ENCODE results near the gene CEP131.
A peak's percentile ranks its signal among the peaks of the same experiment; 100 is the strongest.

Gene CEP131

GRCh38 chr17:81238815-81239713, 16.3 kb upstream of the CEP131 start, which contains the start of the genes NDUFAF8 and TEPSIN:
NDUFAF8 (plus strand) TSS chr17:81239318; CDS start chr17:81239364, 46 bp downstream.
TEPSIN (minus strand) TSS chr17:81239055; CDS start chr17:81239033, 22 bp downstream.
- Histone ChIP-seq H3K79me2 (ENCODE audit: low read length) (peaks cover 69% of the 10 kb centered on the region), H2AFZ (ENCODE audit: low read length) (peak within 1 kb of the TSS; percentile 87)
- no peak for TF ChIP-seq CTCF (IDR thresholded peaks at IDR 0.05; ENCODE audit: low read length)
- TF ChIP-seq EZH2 (optimal IDR thresholded peaks at IDR 0.05; ENCODE audit: low read depth, low read length) = no peak
- TF ChIP-seq EZH2phosphoT487 (IDR thresholded peaks at IDR 0.05; ENCODE audit: low read length) = no peak

GRCh38 chr17:81238490-81238814, 15.7 kb upstream of the CEP131 start:
- Histone ChIP-seq H3K9me2 (replicated peaks; ENCODE audit: insufficient read depth, low read length) (no peaks in the 10 kb centered on the region), H3K4me1 (ENCODE audit: low read length) (peaks cover 6% of the 10 kb centered on the region), H4K20me1 (ENCODE audit: insufficient read depth, low read length) (no peaks in the 10 kb centered on the region), H3K36me3 (replicated peaks; ENCODE audit: insufficient read depth, low read length) (no peaks in the 10 kb centered on the region), H3K9ac (ENCODE audit: low read length) (peak overlapping the region; percentile 92), H3K27ac (ENCODE audit: low read length) (no peak overlapping the region), H3K27me3 (replicated peaks; ENCODE audit: insufficient read depth, low read length) (no peaks in the 10 kb centered on the region), H3K4me2 (ENCODE audit: low read depth, low read length) (peak overlapping the region; percentile 91), H3K79me2 (ENCODE audit: low read length) (peaks cover 69% of the 10 kb centered on the region), H3K9me3 (replicated peaks; ENCODE audit: insufficient read depth, low read length) (no peaks in the 10 kb centered on the region), H3F3A (ENCODE audit: insufficient read depth, low read length) (peaks cover 5% of the 10 kb centered on the region; the same call in 1 of the 2 replicates), H3K4me3 (ENCODE audit: low read length) (peak overlapping the region; percentile 99), H2AFZ (ENCODE audit: low read length) (peak overlapping the region; percentile 87)
- TF ChIP-seq EZH2 (optimal IDR thresholded peaks at IDR 0.05; ENCODE audit: low read depth, low read length) (no peak), CTCF (IDR thresholded peaks at IDR 0.05; ENCODE audit: low read length) (no peak), EZH2phosphoT487 (IDR thresholded peaks at IDR 0.05; ENCODE audit: low read length) (no peak)
- DNase-seq = no peak

More at GRCh38 chr17:81238815-81239713, 16.3 kb upstream of the CEP131 start, which contains the start of the genes NDUFAF8 and TEPSIN:
- Histone ChIP-seq H3K9me2 (replicated peaks; ENCODE audit: insufficient read depth, low read length) (no peaks in the 10 kb centered on the region), H3K9ac (ENCODE audit: low read length) (peak within 1 kb of the TSS; percentile 92), H3K4me2 (ENCODE audit: low read depth, low read length) (peak within 1 kb of the TSS; percentile 91), H3K27ac (ENCODE audit: low read length) (peak within 1 kb of the TSS; percentile 57), H3F3A (ENCODE audit: insufficient read depth, low read length) (peaks cover 5% of the 10 kb centered on the region; the same call in 1 of the 2 replicates), H3K4me3 (ENCODE audit: low read length) (peak within 1 kb of the TSS; percentile 99), H3K4me1 (ENCODE audit: low read length) (peaks cover 6% of the 10 kb centered on the region), H3K36me3 (replicated peaks; ENCODE audit: insufficient read depth, low read length) (no peaks in the 10 kb centered on the region), H3K9me3 (replicated peaks; ENCODE audit: insufficient read depth, low read length) (no peaks in the 10 kb centered on the region), H3K27me3 (replicated peaks; ENCODE audit: insufficient read depth, low read length) (no peaks in the 10 kb centered on the region), H4K20me1 (ENCODE audit: insufficient read depth, low read length) (no peaks in the 10 kb centered on the region)
- DNase-seq = peak; percentile 99

- peak overlapping the region; percentile 92 for H3K9ac ChIP-seq (ENCODE audit: low read length)
Observed at GRCh38 chr17:81237591-81238489, 15.1 kb upstream of the CEP131 start.

More at GRCh38 chr17:81237591-81238489, 15.1 kb upstream of the CEP131 start:
- H3K4me1 ChIP-seq (ENCODE audit: low read length) = peaks cover 6% of the 10 kb centered on the region
- H3K27me3 ChIP-seq (replicated peaks; ENCODE audit: insufficient read depth, low read length) = no peaks in the 10 kb centered on the region
- H4K20me1 ChIP-seq (ENCODE audit: insufficient read depth, low read length) = no peaks in the 10 kb centered on the region
- H3K9me2 ChIP-seq (replicated peaks; ENCODE audit: insufficient read depth, low read length) = no peaks in the 10 kb centered on the region
- H3K36me3 ChIP-seq (replicated peaks; ENCODE audit: insufficient read depth, low read length) = no peaks in the 10 kb centered on the region
- H3K4me3 ChIP-seq (ENCODE audit: low read length) = peak overlapping the region; percentile 99
- peak overlapping the region; percentile 87 for H2AFZ ChIP-seq (ENCODE audit: low read length)
- TF ChIP-seq EZH2phosphoT487 (IDR thresholded peaks at IDR 0.05; ENCODE audit: low read length) (no peak), EZH2 (optimal IDR thresholded peaks at IDR 0.05; ENCODE audit: low read depth, low read length) (no peak), CTCF (IDR thresholded peaks at IDR 0.05; ENCODE audit: low read length) (no peak)
- no peaks in the 10 kb centered on the region for H3K9me3 ChIP-seq (replicated peaks; ENCODE audit: insufficient read depth, low read length)
- no peak for DNase-seq
- H3K79me2 ChIP-seq (ENCODE audit: low read length) = peaks cover 69% of the 10 kb centered on the region
- peaks cover 5% of the 10 kb centered on the region; the same call in 1 of the 2 replicates for H3F3A ChIP-seq (ENCODE audit: insufficient read depth, low read length)
- H3K27ac ChIP-seq (ENCODE audit: low read length) = no peak overlapping the region
- H3K4me2 ChIP-seq (ENCODE audit: low read depth, low read length) = peak overlapping the region; percentile 91
